ENCODE results near the gene CNGB1.
A peak's percentile ranks its signal among the peaks of the same experiment; 100 is the strongest.
"Not testable (repeated sequence)": the region's sequence is repeated elsewhere in the genome, so short reads cannot be mapped to it uniquely, and the experiment has no call there.

The CNGB1 gene

GRCh38 chr16:57840833-57841232 is 130.1 kb downstream of the CNGB1 start:
- no peak for TF ChIP-seq CTCF (IDR thresholded peaks at IDR 0.05; ENCODE audit: low read depth, low read length)
- in situ Hi-C loops (cut with HindIII; ENCODE audit: low sequenced_read_pairs) = no loop called here

GRCh38 chr16:57838161-57838560 is 132.8 kb downstream of the CNGB1 start:
- no peak for TF ChIP-seq CTCF (IDR thresholded peaks at IDR 0.05; ENCODE audit: low read depth, low read length)
- in situ Hi-C loops (cut with HindIII; ENCODE audit: low sequenced_read_pairs) = no loop called here
- no peak for DNase-seq (ENCODE audit: low read depth, low spot score)
- H3K4me3 ChIP-seq (ENCODE audit: low read depth, low read length) = no peak overlapping the region

More at GRCh38 chr16:57840833-57841232, 130.1 kb downstream of the CNGB1 start:
- no peak for DNase-seq (ENCODE audit: low read depth, low spot score)
- H3K4me3 ChIP-seq (ENCODE audit: low read depth, low read length) = no peak overlapping the region

- DNase-seq (ENCODE audit: low read depth, low spot score) = no peak
- in situ Hi-C loops (cut with HindIII; ENCODE audit: low sequenced_read_pairs) = no loop called here
- no peak for TF ChIP-seq CTCF (IDR thresholded peaks at IDR 0.05; ENCODE audit: low read depth, low read length)
- H3K4me3 ChIP-seq (ENCODE audit: low read depth, low read length) = no peak overlapping the region
These were observed 133.4 kb downstream of the CNGB1 start for GRCh38 chr16:57837305-57838125.

- H3K4me3 ChIP-seq (ENCODE audit: low read depth, low read length); in situ Hi-C loops (cut with HindIII; ENCODE audit: low sequenced_read_pairs): not testable (repeated sequence)
- DNase-seq (ENCODE audit: low read depth, low spot score) = peak; percentile 70
These were observed 135.5 kb downstream of the CNGB1 start for GRCh38 chr16:57835439-57835838.

GRCh38 chr16:57834936-57835335 is 136.0 kb downstream of the CNGB1 start:
- peak; percentile 65 for DNase-seq (ENCODE audit: low read depth, low spot score)
- in situ Hi-C loops (cut with HindIII; ENCODE audit: low sequenced_read_pairs) = no loop called here
- H3K4me3 ChIP-seq (ENCODE audit: low read depth, low read length) = no peak overlapping the region
- TF ChIP-seq CTCF (IDR thresholded peaks at IDR 0.05; ENCODE audit: low read depth, low read length) = no peak
